Measurements from ENCODE around the gene RAB42.

DNA sequence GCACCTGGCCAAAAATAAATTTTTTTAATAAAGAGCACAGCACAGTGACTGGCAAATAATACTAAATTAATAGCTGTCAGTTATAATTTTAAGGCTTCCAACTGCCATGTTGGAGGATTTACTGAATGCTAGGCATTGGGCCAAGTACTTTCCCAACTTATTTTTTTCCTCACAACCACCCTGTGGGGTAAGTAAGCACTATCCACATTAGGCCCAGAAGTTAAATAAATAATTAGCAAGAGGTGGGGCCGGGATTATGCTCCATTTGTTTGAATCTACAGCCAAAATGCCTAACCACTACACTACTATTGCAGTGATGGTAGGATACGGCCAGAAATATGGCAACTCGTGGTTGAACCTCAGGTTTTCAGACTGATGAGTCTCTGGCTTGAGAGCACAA is 43.7 kb upstream of the RAB42 start:
- TF ChIP-seq, protein P1, sequence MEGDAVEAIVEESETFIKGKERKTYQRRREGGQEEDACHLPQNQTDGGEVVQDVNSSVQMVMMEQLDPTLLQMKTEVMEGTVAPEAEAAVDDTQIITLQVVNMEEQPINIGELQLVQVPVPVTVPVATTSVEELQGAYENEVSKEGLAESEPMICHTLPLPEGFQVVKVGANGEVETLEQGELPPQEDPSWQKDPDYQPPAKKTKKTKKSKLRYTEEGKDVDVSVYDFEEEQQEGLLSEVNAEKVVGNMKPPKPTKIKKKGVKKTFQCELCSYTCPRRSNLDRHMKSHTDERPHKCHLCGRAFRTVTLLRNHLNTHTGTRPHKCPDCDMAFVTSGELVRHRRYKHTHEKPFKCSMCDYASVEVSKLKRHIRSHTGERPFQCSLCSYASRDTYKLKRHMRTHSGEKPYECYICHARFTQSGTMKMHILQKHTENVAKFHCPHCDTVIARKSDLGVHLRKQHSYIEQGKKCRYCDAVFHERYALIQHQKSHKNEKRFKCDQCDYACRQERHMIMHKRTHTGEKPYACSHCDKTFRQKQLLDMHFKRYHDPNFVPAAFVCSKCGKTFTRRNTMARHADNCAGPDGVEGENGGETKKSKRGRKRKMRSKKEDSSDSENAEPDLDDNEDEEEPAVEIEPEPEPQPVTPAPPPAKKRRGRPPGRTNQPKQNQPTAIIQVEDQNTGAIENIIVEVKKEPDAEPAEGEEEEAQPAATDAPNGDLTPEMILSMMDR (IDR thresholded peaks at IDR 0.05) = no peak
- no peak for TF ChIP-seq POLR2A (IDR thresholded peaks at IDR 0.05)

Data from esophagus squamous epithelium (tissue), 4 donors.